Measurements from ENCODE around the gene SFXN2. TPM values are rescaled to one million over a fixed set of nuclear protein-coding genes. Genes with fewer than 3 reads are reported as not detected.

The SFXN2 gene
- total and polyA plus RNA-seq, 8 donors: 5.6 to 21.6 (median 10.0) TPM

- 84 to 88% methylated on average over 4 of the region's 4 CpGs for WGBS, 2 donors
- H3K27me3 ChIP-seq: no peaks in the 10 kb centered on the region
- H3K36me3 ChIP-seq: no peaks in the 10 kb centered on the region
- TF ChIP-seq CTCF (IDR thresholded peaks at IDR 0.05): no peak
- no peak overlapping the region for H3K4me3 ChIP-seq
- H3K27ac ChIP-seq: no peak overlapping the region
- DNase-seq (no peak), FAIRE-seq (no peak), ATAC-seq (no peak)
- intact Hi-C loops (cut with DNase I): no loop called here
- H3K9me3 ChIP-seq: no peaks in the 10 kb centered on the region
- H3K4me1 ChIP-seq: peaks cover 0 to 4% (median 3%) of the 10 kb centered on the region in 3 donors
Measured at GRCh38 chr10:102712089-102712488, 2.3 kb upstream of the SFXN2 start.

GRCh38 chr10:102712843-102713538, 1.4 kb upstream of the SFXN2 start:
- no peak for FAIRE-seq
- Histone ChIP-seq H3K9me3 (no peaks in the 10 kb centered on the region), H3K27me3 (no peaks in the 10 kb centered on the region), H3K4me3 (peak overlapping the region in 3 of 4 donors; percentile 75 to 92 (median 88)), H3K4me1 (peaks cover 0 to 5% (median 4%) of the 10 kb centered on the region in 3 donors), H3K36me3 (no peaks in the 10 kb centered on the region), H3K27ac (peak overlapping the region in 3 of 4 donors; percentile 70 to 73 (median 71))
- no peak for TF ChIP-seq CTCF (IDR thresholded peaks at IDR 0.05)
- intact Hi-C loops (cut with DNase I): no loop called here
- ATAC-seq: no peak
- no peak for DNase-seq
- 11% methylated on average over 8 of the region's 8 CpGs for WGBS, 2 donors

- 0 to 1% methylated on average over 13 of the region's 13 CpGs for WGBS, 2 donors
- ATAC-seq: peak; percentile 32 to 62 (median 48)
- FAIRE-seq: no peak
- Histone ChIP-seq H3K4me3 (peak overlapping the region; percentile 75 to 92 (median 87)), H3K36me3 (no peaks in the 10 kb centered on the region), H3K4me1 (peaks cover 0 to 9% (median 4%) of the 10 kb centered on the region in 3 donors), H3K27me3 (no peaks in the 10 kb centered on the region), H3K27ac (peak overlapping the region; percentile 55 to 73 (median 70)), H3K9me3 (no peaks in the 10 kb centered on the region)
- intact Hi-C loops (cut with DNase I): no loop called here
- TF ChIP-seq CTCF (IDR thresholded peaks at IDR 0.05): no peak
- no peak for DNase-seq
Measured at GRCh38 chr10:102713539-102713813, 960 bp upstream of the SFXN2 start.

- Histone ChIP-seq H3K9me3 (no peaks in the 10 kb centered on the region), H3K36me3 (no peaks in the 10 kb centered on the region), H3K27me3 (no peaks in the 10 kb centered on the region), H3K27ac (peak within 1 kb of the TSS; percentile 66 to 77 (median 70)), H3K4me1 (peaks cover 0 to 13% (median 4%) of the 10 kb centered on the region in 3 donors), H3K4me3 (peak within 1 kb of the TSS; percentile 75 to 92 (median 87))
- intact Hi-C loops (cut with DNase I): no loop called here
- TF ChIP-seq CTCF (IDR thresholded peaks at IDR 0.05): peak in 2 of 4 donors; percentile 23 to 34
- WGBS, 2 donors: 0% methylated on average over 57 to 62 of the region's 62 CpGs
- DNase-seq (peak; percentile 97 to 99 (median 98)), ATAC-seq (peak; percentile 92 to 98 (median 94)), FAIRE-seq (no peak)
Measured at GRCh38 chr10:102713814-102714620, 419 bp upstream of the SFXN2 start, which contains the start of gene ARL3. TSS of gene ARL3 (minus strand) at chr10:102714397. CDS start at chr10:102714275, 122 bp downstream.

All from pancreas (tissue), 10 donors.